Neural progenitor cell (in vitro differentiated cells): ENCODE results near the gene BIRC7. TPM values are rescaled to one million over a fixed set of nuclear protein-coding genes. Genes with fewer than 3 reads are reported as not detected.

ENCODE experiments used
- DNase-seq: peaks from one replicate; pipeline ENCODE4 v3.0.0-alpha.2; 2016; ENCODE audit warnings: low spot score
- H2AFZ ChIP-seq: fragments of 200-600 bp; sonication (generic); replicated peaks from 2 replicates; pipeline ENCODE4 v1.6.1; 2016; ENCODE audit warnings: antibody characterized with exemption
- H3F3A ChIP-seq: fragments of 200-600 bp; sonication (generic); 2 replicates; pipeline ENCODE4 v1.6.1; 2016; ENCODE audit warnings: antibody characterized with exemption, low read depth
- H3K27ac ChIP-seq: fragments of 200-600 bp; sonication (generic); 2 replicates; pipeline ENCODE4 v1.5.1; 2016; ENCODE audit warnings: mild to moderate bottlenecking
- H3K27me3 ChIP-seq: fragments of 200-600 bp; sonication (generic); 2 replicates; pipeline ENCODE4 v1.6.1; 2016; ENCODE audit warnings: mild to moderate bottlenecking, moderate library complexity
- H3K36me3 ChIP-seq: fragments of 200-600 bp; sonication (generic); 2 replicates; pipeline ENCODE4 v1.5.1; 2016
- H3K4me1 ChIP-seq: fragments of 200-600 bp; sonication (generic); 2 replicates; pipeline ENCODE4 v1.6.1; 2016; ENCODE audit warnings: mixed run types
- H3K4me2 ChIP-seq: fragments of 200-600 bp; sonication (generic); 2 replicates; pipeline ENCODE4 v1.6.1; 2016
- H3K4me3 ChIP-seq: fragments of 200-600 bp; sonication (generic); 2 replicates; pipeline ENCODE4 v1.5.1; 2016
- H3K79me2 ChIP-seq: fragments of 200-600 bp; sonication (generic); 2 replicates; pipeline ENCODE4 v1.6.1; 2016; ENCODE audit warnings: low read depth
- H3K9ac ChIP-seq: fragments of 200-600 bp; sonication (generic); 2 replicates; pipeline ENCODE4 v1.6.1; 2016
- H3K9me3 ChIP-seq: fragments of 200-600 bp; sonication (generic); 2 replicates; pipeline ENCODE4 v1.5.1; 2016; ENCODE audit warnings: low read depth
- H4K20me1 ChIP-seq: fragments of 200-600 bp; sonication (generic); 2 replicates; pipeline ENCODE4 v1.6.1; 2016; ENCODE audit warnings: low read depth
- H3K27ac Mint-ChIP-seq: 3 replicates; pipeline ENCODE4 v1.8.0; 2021; ENCODE audit warnings: mixed read lengths
- H3K27me3 Mint-ChIP-seq: 2 replicates; pipeline ENCODE4 v1.8.0; 2022; ENCODE audit warnings: low read depth, mild to moderate bottlenecking, inconsistent platforms, moderate library complexity, mixed read lengths; ENCODE audit not compliant: insufficient read depth
- H3K36me3 Mint-ChIP-seq: 3 replicates; pipeline ENCODE4 v1.8.0; 2021; ENCODE audit warnings: mixed read lengths
- H3K4me1 Mint-ChIP-seq: 3 replicates; pipeline ENCODE4 v1.8.0; 2021; ENCODE audit warnings: mixed read lengths
- H3K4me3 Mint-ChIP-seq: 3 replicates; pipeline ENCODE4 v1.8.0; 2021; ENCODE audit warnings: mild to moderate bottlenecking, moderate library complexity, mixed read lengths
- H3K9me3 Mint-ChIP-seq: 3 replicates; pipeline ENCODE4 v1.8.0; 2020; ENCODE audit warnings: mixed read lengths
- CTCF ChIP-seq: fragments of 200-600 bp; sonication (generic); IDR thresholded peaks from 2 replicates; pipeline ENCODE4 v1.5.1; 2017; ENCODE audit warnings: antibody characterized with exemption, mild to moderate bottlenecking
- EZH2 ChIP-seq: fragments of 200-600 bp; sonication (generic); IDR thresholded peaks from 2 replicates; pipeline ENCODE4 v1.6.1; 2017; ENCODE audit warnings: antibody characterized with exemption, mild to moderate bottlenecking, moderate library complexity
- EZH2phosphoT487 ChIP-seq: fragments of 200-600 bp; sonication (generic); IDR thresholded peaks from 2 replicates; pipeline ENCODE4 v1.6.1; 2017; ENCODE audit warnings: antibody characterized with exemption
- total RNA-seq: library from RNA; depleted of rRNA; stranded (reverse); fragments of >200 nt; gene quantifications from 2 replicates; pipeline ENCODE4 v1.2.3, GENCODE V29; 2015; ENCODE audit warnings: low replicate concordance

BIRC7 gene
- total RNA-seq, 1 donor from 2014 or later: not detected

- H3F3A ChIP-seq: peaks cover 54% of the 10 kb centered on the region
- no peak overlapping the region for H2AFZ ChIP-seq
- Mint-ChIP-seq H3K4me1 (peaks cover 64% of the 10 kb centered on the region), H3K36me3 (peaks cover 4% of the 10 kb centered on the region), H3K27me3 (peaks cover 19% of the 10 kb centered on the region), H3K4me3 (peak overlapping the region; percentile 4), H3K9me3 (no peaks in the 10 kb centered on the region), H3K27ac (peak overlapping the region; percentile 10)
- peaks cover 26% of the 10 kb centered on the region for H3K27me3 ChIP-seq
- H3K4me2 ChIP-seq: no peak overlapping the region
- H3K4me1 ChIP-seq: peaks cover 44% of the 10 kb centered on the region
- H3K36me3 ChIP-seq: no peaks in the 10 kb centered on the region
- H3K27ac ChIP-seq: no peak overlapping the region
- H3K4me3 ChIP-seq: no peak overlapping the region
- no peak for DNase-seq
- H3K9ac ChIP-seq: no peak overlapping the region
- TF ChIP-seq EZH2phosphoT487: no peak
- no peaks in the 10 kb centered on the region for H3K79me2 ChIP-seq
- H4K20me1 ChIP-seq: peaks cover 12% of the 10 kb centered on the region
- H3K9me3 ChIP-seq: no peaks in the 10 kb centered on the region
These were observed 21.2 kb downstream of the BIRC7 start for GRCh38 chr20:63256954-63257353.

- Mint-ChIP-seq H3K4me3 (peak overlapping the region; percentile 9), H3K4me1 (peaks cover 64% of the 10 kb centered on the region), H3K36me3 (peaks cover 4% of the 10 kb centered on the region), H3K9me3 (no peaks in the 10 kb centered on the region), H3K27me3 (peaks cover 17% of the 10 kb centered on the region), H3K27ac (no peak overlapping the region)
- Histone ChIP-seq H3K4me2 (no peak overlapping the region), H4K20me1 (peaks cover 6% of the 10 kb centered on the region), H3K9ac (no peak overlapping the region), H3K36me3 (no peaks in the 10 kb centered on the region), H3K4me3 (no peak overlapping the region), H2AFZ (no peak overlapping the region), H3K4me1 (peaks cover 40% of the 10 kb centered on the region), H3K9me3 (no peaks in the 10 kb centered on the region), H3K27ac (no peak overlapping the region), H3K27me3 (peaks cover 26% of the 10 kb centered on the region), H3F3A (peaks cover 47% of the 10 kb centered on the region), H3K79me2 (no peaks in the 10 kb centered on the region)
- TF ChIP-seq EZH2phosphoT487 (no peak), CTCF (no peak), EZH2 (no peak)
- no peak for DNase-seq
These were observed 21.9 kb downstream of the BIRC7 start for GRCh38 chr20:63257629-63258028.

- H3K4me3 Mint-ChIP-seq: no peak overlapping the region
- Histone ChIP-seq H4K20me1 (no peaks in the 10 kb centered on the region), H3K9ac (no peak overlapping the region), H3K4me2 (no peak overlapping the region), H3F3A (peaks cover 36% of the 10 kb centered on the region), H3K4me3 (no peak overlapping the region), H2AFZ (no peak overlapping the region), H3K9me3 (no peaks in the 10 kb centered on the region), H3K79me2 (no peaks in the 10 kb centered on the region), H3K4me1 (peaks cover 33% of the 10 kb centered on the region), H3K27me3 (peaks cover 16% of the 10 kb centered on the region), H3K36me3 (no peaks in the 10 kb centered on the region), H3K27ac (no peak overlapping the region)
- peaks cover 15% of the 10 kb centered on the region for H3K27me3 Mint-ChIP-seq
- peaks cover 63% of the 10 kb centered on the region for H3K4me1 Mint-ChIP-seq
- no peak for TF ChIP-seq EZH2
- no peak for TF ChIP-seq EZH2phosphoT487
- H3K36me3 Mint-ChIP-seq: peaks cover 4% of the 10 kb centered on the region
- no peak overlapping the region for H3K27ac Mint-ChIP-seq
- no peak for DNase-seq
- no peaks in the 10 kb centered on the region for H3K9me3 Mint-ChIP-seq
These were observed 23.1 kb downstream of the BIRC7 start for GRCh38 chr20:63258781-63259180.

- H3K36me3 ChIP-seq: no peaks in the 10 kb centered on the region
- Mint-ChIP-seq H3K4me3 (peak overlapping the region; percentile 62), H3K9me3 (no peaks in the 10 kb centered on the region), H3K27me3 (peaks cover 13% of the 10 kb centered on the region), H3K27ac (peak overlapping the region; percentile 74), H3K36me3 (peaks cover 4% of the 10 kb centered on the region), H3K4me1 (peaks cover 72% of the 10 kb centered on the region)
- no peaks in the 10 kb centered on the region for H3K9me3 ChIP-seq
- H3K79me2 ChIP-seq: no peaks in the 10 kb centered on the region
- no peak overlapping the region for H3K4me3 ChIP-seq
- H4K20me1 ChIP-seq: no peaks in the 10 kb centered on the region
- no peak overlapping the region for H3K27ac ChIP-seq
- no peak overlapping the region for H3K4me2 ChIP-seq
- peaks cover 24% of the 10 kb centered on the region for H3F3A ChIP-seq
- DNase-seq: no peak
- no peak overlapping the region for H2AFZ ChIP-seq
- no peak overlapping the region for H3K9ac ChIP-seq
- H3K27me3 ChIP-seq: peaks cover 5% of the 10 kb centered on the region
- H3K4me1 ChIP-seq: peaks cover 29% of the 10 kb centered on the region
- no peak for TF ChIP-seq EZH2phosphoT487
These were observed 24.2 kb downstream of the BIRC7 start for GRCh38 chr20:63259734-63260460.
